Measurements from ENCODE around the gene RNU7-1.

Gene RNU7-1

GRCh38 chr12:6916426-6917200 lies 27.0 kb upstream of the RNU7-1 start:
- Histone ChIP-seq H3K36me3 (ENCODE audit: control insufficient read depth in 1 of 2, insufficient read depth in 2 of 2, low read depth in 1 of 2, low read length in 2 of 2) (peaks cover 4 to 36% of the 10 kb centered on the region in 2 experiments), H2BK12ac (ENCODE audit: low read length in 2 of 2) (no peak overlapping the region), H3K27me3 (ENCODE audit: control insufficient read depth in 1 of 2, insufficient read depth in 1 of 2, low read length in 2 of 2) (peaks cover 0 to 13% of the 10 kb centered on the region in 2 experiments), H3K4me2 (ENCODE audit: low read length, poor library complexity, severe bottlenecking) (no peak overlapping the region), H3K18ac (ENCODE audit: low read depth in 1 of 2, low read length in 2 of 2) (no peak overlapping the region), H4K91ac (ENCODE audit: low read length) (no peak overlapping the region), H3K9me3 (ENCODE audit: control insufficient read depth, low read length) (no peaks in the 10 kb centered on the region), H2BK5ac (ENCODE audit: low read depth, low read length, poor library complexity, severe bottlenecking) (no peak overlapping the region), H3K23ac (ENCODE audit: low read length in 2 of 2) (no peak overlapping the region), H2AK5ac (ENCODE audit: low read length, severe bottlenecking) (no peak overlapping the region), H3K4me1 (ENCODE audit: control insufficient read depth, insufficient read depth, low read depth, low read length) (peaks cover 26% of the 10 kb centered on the region), H3K14ac (ENCODE audit: low read length in 2 of 2) (no peak overlapping the region), H2BK15ac (ENCODE audit: low read depth, poor library complexity, severe bottlenecking) (no peak overlapping the region), H3K9ac (ENCODE audit: low read length) (peak overlapping the region; percentile 15), H2AFZ (ENCODE audit: low read depth, low read length) (no peak overlapping the region), H4K8ac (ENCODE audit: low read length) (no peak overlapping the region), H3K4ac (ENCODE audit: low read depth in 1 of 2, low read length in 2 of 2) (peak overlapping the region in 1 of 2 experiments; percentile 28), H3K4me3 (ENCODE audit: insufficient read depth in 1 of 2, low read depth in 1 of 2, low read length in 2 of 2) (no peak overlapping the region), H2BK120ac (ENCODE audit: low read depth, low read length) (no peak overlapping the region), H3K27ac (ENCODE audit: low read length, poor library complexity, severe bottlenecking) (no peak overlapping the region), H3K79me1 (replicated peaks; ENCODE audit: low read length, poor library complexity, severe bottlenecking) (no peaks in the 10 kb centered on the region)
- WGBS, result 93% methylated on average over 11 of the region's 11 CpGs
- no peak for DNase-seq

- 62% methylated on average over 14 of the region's 14 CpGs for WGBS
- Histone ChIP-seq H3K4me1 (ENCODE audit: control insufficient read depth, insufficient read depth, low read depth, low read length) (peaks cover 30% of the 10 kb centered on the region), H2AFZ (ENCODE audit: low read depth, low read length) (no peak overlapping the region), H3K9ac (ENCODE audit: low read length) (peak overlapping the region; percentile 15), H2BK15ac (ENCODE audit: low read depth, poor library complexity, severe bottlenecking) (no peak overlapping the region), H3K79me1 (replicated peaks; ENCODE audit: low read length, poor library complexity, severe bottlenecking) (no peaks in the 10 kb centered on the region), H4K91ac (ENCODE audit: low read length) (no peak overlapping the region), H3K4ac (ENCODE audit: low read depth in 1 of 2, low read length in 2 of 2) (no peak overlapping the region), H3K4me3 (ENCODE audit: insufficient read depth in 1 of 2, low read depth in 1 of 2, low read length in 2 of 2) (no peak overlapping the region), H2AK5ac (ENCODE audit: low read length, severe bottlenecking) (no peak overlapping the region), H3K18ac (ENCODE audit: low read depth in 1 of 2, low read length in 2 of 2) (no peak overlapping the region), H3K36me3 (ENCODE audit: control insufficient read depth in 1 of 2, insufficient read depth in 2 of 2, low read depth in 1 of 2, low read length in 2 of 2) (peaks cover 4 to 46% of the 10 kb centered on the region in 2 experiments), H3K4me2 (ENCODE audit: low read length, poor library complexity, severe bottlenecking) (no peak overlapping the region), H3K9me3 (ENCODE audit: control insufficient read depth, low read length) (no peaks in the 10 kb centered on the region), H3K27ac (ENCODE audit: low read length, poor library complexity, severe bottlenecking) (no peak overlapping the region), H2BK12ac (ENCODE audit: low read length in 2 of 2) (no peak overlapping the region), H2BK120ac (ENCODE audit: low read depth, low read length) (no peak overlapping the region), H2BK5ac (ENCODE audit: low read depth, low read length, poor library complexity, severe bottlenecking) (no peak overlapping the region), H4K8ac (ENCODE audit: low read length) (no peak overlapping the region), H3K27me3 (ENCODE audit: control insufficient read depth in 1 of 2, insufficient read depth in 1 of 2, low read length in 2 of 2) (peaks cover 0 to 5% of the 10 kb centered on the region in 2 experiments), H3K14ac (ENCODE audit: low read length in 2 of 2) (no peak overlapping the region), H3K23ac (ENCODE audit: low read length in 2 of 2) (no peak overlapping the region)
- DNase-seq, result no peak
These were observed 26.0 kb upstream of the RNU7-1 start for GRCh38 chr12:6917491-6918231.

- Histone ChIP-seq H3K27me3 (ENCODE audit: control insufficient read depth in 1 of 2, insufficient read depth in 1 of 2, low read length in 2 of 2) (peaks cover 0 to 5% of the 10 kb centered on the region in 2 experiments), H4K8ac (ENCODE audit: low read length) (no peak overlapping the region), H2BK5ac (ENCODE audit: low read depth, low read length, poor library complexity, severe bottlenecking) (no peak overlapping the region), H2AFZ (ENCODE audit: low read depth, low read length) (no peak overlapping the region), H3K9me3 (ENCODE audit: control insufficient read depth, low read length) (no peaks in the 10 kb centered on the region), H3K9ac (ENCODE audit: low read length) (no peak overlapping the region), H3K4me2 (ENCODE audit: low read length, poor library complexity, severe bottlenecking) (no peak overlapping the region), H3K23ac (ENCODE audit: low read length in 2 of 2) (no peak overlapping the region), H2AK5ac (ENCODE audit: low read length, severe bottlenecking) (peak overlapping the region; percentile 3), H3K79me1 (replicated peaks; ENCODE audit: low read length, poor library complexity, severe bottlenecking) (no peaks in the 10 kb centered on the region), H3K18ac (ENCODE audit: low read depth in 1 of 2, low read length in 2 of 2) (no peak overlapping the region), H3K14ac (ENCODE audit: low read length in 2 of 2) (no peak overlapping the region), H3K4ac (ENCODE audit: low read depth in 1 of 2, low read length in 2 of 2) (no peak overlapping the region), H4K91ac (ENCODE audit: low read length) (no peak overlapping the region), H3K27ac (ENCODE audit: low read length, poor library complexity, severe bottlenecking) (no peak overlapping the region), H2BK120ac (ENCODE audit: low read depth, low read length) (no peak overlapping the region), H3K4me1 (ENCODE audit: control insufficient read depth, insufficient read depth, low read depth, low read length) (peaks cover 25% of the 10 kb centered on the region), H3K4me3 (ENCODE audit: insufficient read depth in 1 of 2, low read depth in 1 of 2, low read length in 2 of 2) (no peak overlapping the region), H2BK12ac (ENCODE audit: low read length in 2 of 2) (no peak overlapping the region), H3K36me3 (ENCODE audit: control insufficient read depth in 1 of 2, insufficient read depth in 2 of 2, low read depth in 1 of 2, low read length in 2 of 2) (peaks cover 4 to 60% of the 10 kb centered on the region in 2 experiments), H2BK15ac (ENCODE audit: low read depth, poor library complexity, severe bottlenecking) (no peak overlapping the region)
- 75% methylated on average over 7 of the region's 7 CpGs for WGBS
- no peak for DNase-seq
These were observed 24.0 kb upstream of the RNU7-1 start for GRCh38 chr12:6919588-6919987.

GRCh38 chr12:6921539-6921938 lies 22.1 kb upstream of the RNU7-1 start:
- 92% methylated on average over 6 of the region's 7 CpGs for WGBS
- Histone ChIP-seq H3K4me1 (ENCODE audit: control insufficient read depth, insufficient read depth, low read depth, low read length) (peaks cover 33% of the 10 kb centered on the region), H3K36me3 (ENCODE audit: control insufficient read depth in 1 of 2, insufficient read depth in 2 of 2, low read depth in 1 of 2, low read length in 2 of 2) (peaks cover 4 to 54% of the 10 kb centered on the region in 2 experiments), H4K91ac (ENCODE audit: low read length) (no peak overlapping the region), H2BK12ac (ENCODE audit: low read length in 2 of 2) (no peak overlapping the region), H2AFZ (ENCODE audit: low read depth, low read length) (no peak overlapping the region), H3K23ac (ENCODE audit: low read length in 2 of 2) (no peak overlapping the region), H3K4ac (ENCODE audit: low read depth in 1 of 2, low read length in 2 of 2) (no peak overlapping the region), H2BK5ac (ENCODE audit: low read depth, low read length, poor library complexity, severe bottlenecking) (no peak overlapping the region), H3K79me1 (replicated peaks; ENCODE audit: low read length, poor library complexity, severe bottlenecking) (no peaks in the 10 kb centered on the region), H3K4me2 (ENCODE audit: low read length, poor library complexity, severe bottlenecking) (no peak overlapping the region), H2BK15ac (ENCODE audit: low read depth, poor library complexity, severe bottlenecking) (no peak overlapping the region), H3K18ac (ENCODE audit: low read depth in 1 of 2, low read length in 2 of 2) (no peak overlapping the region), H3K9me3 (ENCODE audit: control insufficient read depth, low read length) (no peaks in the 10 kb centered on the region), H2AK5ac (ENCODE audit: low read length, severe bottlenecking) (no peak overlapping the region), H4K8ac (ENCODE audit: low read length) (no peak overlapping the region), H3K4me3 (ENCODE audit: insufficient read depth in 1 of 2, low read depth in 1 of 2, low read length in 2 of 2) (no peak overlapping the region), H3K9ac (ENCODE audit: low read length) (no peak overlapping the region), H3K27me3 (ENCODE audit: control insufficient read depth in 1 of 2, insufficient read depth in 1 of 2, low read length in 2 of 2) (no peaks in the 10 kb centered on the region), H3K14ac (ENCODE audit: low read length in 2 of 2) (no peak overlapping the region), H3K27ac (ENCODE audit: low read length, poor library complexity, severe bottlenecking) (no peak overlapping the region), H2BK120ac (ENCODE audit: low read depth, low read length) (no peak overlapping the region)
- no peak for DNase-seq

Measured in mesenchymal stem cell (in vitro differentiated cells and primary cell).